CD14-positive monocyte (primary cell): Measurements from ENCODE around the gene BTN3A1. TPM values are rescaled to one million over a fixed set of nuclear protein-coding genes. Genes with fewer than 3 reads are reported as not detected.

Source experiments
- DNase-seq, 3 donors: peaks; one replicate each; pipeline ENCODE4 v3.0.0-alpha.2; 2011 to 2022
- H2AFZ ChIP-seq: 2 replicates; pipeline ENCODE4 v1.6.0; 2012; ENCODE audit warnings: mild to moderate bottlenecking, low read depth, low read length, inconsistent platforms; ENCODE audit not compliant: insufficient read depth, poor library complexity, severe bottlenecking
- H3K27ac ChIP-seq, 2 donors: 1 replicate in 1 of 2; 2 replicates in 1 of 2; pipeline ENCODE4 v1.5.1; 2012 to 2013; ENCODE audit warnings: low read length in 2 of 2, control low read depth in 1 of 2, inconsistent platforms in 1 of 2, low read depth in 1 of 2, mild to moderate bottlenecking in 1 of 2
- H3K27me3 ChIP-seq, 2 donors: one replicate each; pipeline versions ENCODE4 v1.6.0 to v1.6.1; 2011 to 2013; ENCODE audit warnings: low read length in 2 of 2; ENCODE audit not compliant: control insufficient read depth in 2 of 2, insufficient read depth in 2 of 2
- H3K36me3 ChIP-seq, 2 donors: replicated peaks in 1 of 2; 1 replicate in 1 of 2; 2 replicates in 1 of 2; pipeline versions ENCODE4 v1.5.1 to v1.6.1; 2012 to 2013; ENCODE audit warnings: low read length in 2 of 2, control low read depth in 1 of 2, inconsistent platforms in 1 of 2, mild to moderate bottlenecking in 1 of 2; ENCODE audit not compliant: insufficient read depth in 2 of 2, control insufficient read depth in 1 of 2
- H3K4me1 ChIP-seq, 2 donors: 1 replicate in 1 of 2; 2 replicates in 1 of 2; pipeline versions ENCODE4 v1.5.1 to v1.6.1; 2012 to 2013; ENCODE audit warnings: low read length in 2 of 2, control low read depth in 1 of 2, inconsistent platforms in 1 of 2, mild to moderate bottlenecking in 1 of 2, moderate library complexity in 1 of 2; ENCODE audit not compliant: insufficient read depth in 2 of 2, control insufficient read depth in 1 of 2
- H3K4me2 ChIP-seq: replicated peaks from 2 replicates; pipeline ENCODE3; 2012; ENCODE audit warnings: low read length, moderate library complexity, mild to moderate bottlenecking; ENCODE audit not compliant: poor library complexity, severe bottlenecking; ENCODE audit errors: extremely low read depth
- H3K4me3 ChIP-seq, 3 experiments: fragments of 200-600 bp in 1 of 3; sonication (generic) in 1 of 3; replicated peaks in 1 of 3; 1 replicate in 2 of 3; 2 replicates in 1 of 3; pipeline ENCODE4 v1.5.1; 2011 to 2013; ENCODE audit warnings: low read length in 3 of 3, mild to moderate bottlenecking in 3 of 3, control low read depth in 2 of 3, low read depth in 2 of 3, inconsistent platforms in 1 of 3, moderate library complexity in 1 of 3
- H3K79me2 ChIP-seq: 2 replicates; pipeline ENCODE4 v1.6.0; 2012; ENCODE audit warnings: mild to moderate bottlenecking, control low read depth, inconsistent platforms, low read length, moderate library complexity; ENCODE audit not compliant: insufficient read depth
- H3K9ac ChIP-seq: 2 replicates; pipeline ENCODE4 v1.6.0; 2017; ENCODE audit warnings: low read length, mild to moderate bottlenecking; ENCODE audit not compliant: insufficient read depth, poor library complexity, severe bottlenecking
- H3K9me3 ChIP-seq, 2 donors: replicated peaks in 1 of 2; 1 replicate in 1 of 2; 2 replicates in 1 of 2; pipeline versions ENCODE4 v1.5.1 to v1.6.1; 2012 to 2013; ENCODE audit warnings: low read length in 2 of 2, control low read depth in 1 of 2; ENCODE audit not compliant: control insufficient read depth in 1 of 2, insufficient read depth in 1 of 2
- H4K20me1 ChIP-seq: 2 replicates; pipeline ENCODE4 v1.6.0; 2012; ENCODE audit warnings: mild to moderate bottlenecking, low read length, control low read depth, moderate library complexity; ENCODE audit not compliant: insufficient read depth
- H3K27ac Mint-ChIP-seq, 7 donors: one replicate each; pipeline ENCODE4 v1.8.0; 2020; ENCODE audit warnings: mild to moderate bottlenecking in 7 of 7, mixed read lengths in 7 of 7, moderate library complexity in 6 of 7, inconsistent platforms in 2 of 7
- H3K27me3 Mint-ChIP-seq, 3 donors: one replicate each; pipeline ENCODE4 v1.8.0; 2021 to 2022; ENCODE audit warnings: low read depth in 3 of 3, mild to moderate bottlenecking in 3 of 3, mixed read lengths in 3 of 3, moderate library complexity in 3 of 3, inconsistent platforms in 1 of 3
- H3K36me3 Mint-ChIP-seq, 2 donors: one replicate each; pipeline ENCODE4 v1.8.0; 2020; ENCODE audit warnings: mixed read lengths in 2 of 2, inconsistent platforms in 1 of 2, mild to moderate bottlenecking in 1 of 2
- H3K4me1 Mint-ChIP-seq: one replicate; pipeline ENCODE4 v1.8.0; 2020; ENCODE audit warnings: mild to moderate bottlenecking, mixed read lengths
- H3K4me3 Mint-ChIP-seq, 2 donors: one replicate each; pipeline ENCODE4 v1.8.0; 2020; ENCODE audit warnings: mild to moderate bottlenecking in 2 of 2, mixed read lengths in 2 of 2, moderate library complexity in 1 of 2
- H3K9me3 Mint-ChIP-seq, 7 donors: one replicate each; pipeline ENCODE4 v1.8.0; 2020 to 2022; ENCODE audit warnings: mixed read lengths in 7 of 7, mild to moderate bottlenecking in 6 of 7, moderate library complexity in 6 of 7, inconsistent platforms in 2 of 7
- WGBS: methylation state at CpG from one replicate; pipeline ENCODE4 v1.1.5; 2013; ENCODE audit warnings: missing lambda C conversion rate; ENCODE audit not compliant: insufficient coverage; 5-methylcytosine and 5-hydroxymethylcytosine counted together
- intact Hi-C, 2 donors: fragments of 100-400 bp; cut with micrococcal nuclease; formaldehyde crosslinking; loops; one replicate each; pipeline versions ENCODE4 v1.15.0 to v1.15.1; 2023
- polyA plus RNA-seq, 3 donors: library from polyadenylated mRNA; depleted of rRNA in 1 of 3; unstranded in 2 of 3; stranded (reverse) in 1 of 3; fragments of 300-500 nt in 2 of 3; fragments of >200 nt in 1 of 3; fragmentation: Illumina TruSeq in 2 of 3; gene quantifications; 1 replicate in 2 of 3; 2 replicates in 1 of 3; pipeline ENCODE4 v1.2.3, GENCODE V29; 2012 to 2021
- TF ChIP-seq, protein P1 (sequence below): fragments of 200-600 bp; IDR thresholded peaks from one replicate; pipeline ENCODE4 v1.8.0; 2022; ENCODE audit warnings: antibody characterized with exemption, mild to moderate bottlenecking

BTN3A1 gene
- polyA plus RNA-seq, 3 donors = 19.7 to 114 (median 25.1) TPM

DNA sequence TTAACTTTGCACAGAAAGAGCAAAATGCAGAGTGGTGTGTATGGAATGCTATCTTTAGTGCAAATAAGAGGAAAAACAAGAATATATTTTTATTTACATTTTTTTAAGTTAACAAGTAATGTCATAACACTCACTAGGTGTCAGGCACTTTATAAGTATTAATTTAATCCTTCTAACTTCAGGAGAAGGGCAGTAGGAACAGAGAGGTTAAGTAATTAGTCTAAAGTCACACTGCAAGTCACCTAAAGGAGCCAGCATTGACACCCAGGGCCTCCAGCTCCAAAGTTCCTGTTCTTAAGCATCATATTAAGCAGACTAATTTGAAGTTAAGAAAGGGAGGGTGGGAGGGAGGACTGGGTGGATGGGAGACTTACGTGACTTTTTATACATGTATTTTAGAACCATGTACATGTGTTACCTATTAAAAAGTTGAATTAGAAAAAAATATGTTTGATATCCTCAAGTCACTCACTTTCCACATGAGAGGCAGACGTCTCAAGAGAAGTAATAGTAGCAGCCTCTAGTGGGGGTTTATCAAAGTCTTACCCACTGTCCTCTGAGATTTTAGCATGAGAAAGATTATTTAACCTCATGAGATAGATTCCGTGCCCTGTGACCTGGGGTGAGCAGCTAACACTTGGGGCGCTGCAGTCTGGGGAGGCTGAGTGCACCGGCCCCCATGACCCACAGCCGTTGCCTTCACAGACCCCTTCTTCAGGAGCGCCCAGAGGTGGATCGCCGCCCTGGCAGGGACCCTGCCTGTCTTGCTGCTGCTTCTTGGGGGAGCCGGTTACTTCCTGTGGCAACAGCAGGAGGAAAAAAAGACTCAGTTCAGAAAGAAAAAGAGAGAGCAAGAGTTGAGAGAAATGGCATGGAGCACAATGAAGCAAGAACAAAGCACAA is 7.0 kb downstream of the BTN3A1 start:
- Histone ChIP-seq H4K20me1 (no peaks in the 10 kb centered on the region), H3K27me3 (no peaks in the 10 kb centered on the region), H3K36me3 (peaks cover 74 to 92% of the 10 kb centered on the region in 2 donors), H3K9me3 (no peaks in the 10 kb centered on the region), H3K4me2 (no peak overlapping the region), H3K4me3 (no peak overlapping the region), H3K79me2 (peaks cover 8% of the 10 kb centered on the region), H3K9ac (no peak overlapping the region), H3K4me1 (peaks cover 11 to 12% of the 10 kb centered on the region in 2 donors), H3K27ac (no peak overlapping the region), H2AFZ (no peak overlapping the region)
- peak overlapping the region in 1 of 7 donors; percentile 62 for H3K27ac Mint-ChIP-seq
- no peaks in the 10 kb centered on the region for H3K9me3 Mint-ChIP-seq
- no peak overlapping the region for H3K4me3 Mint-ChIP-seq
- peaks cover 82 to 84% of the 10 kb centered on the region in 2 donors for H3K36me3 Mint-ChIP-seq
- WGBS = 95% methylated on average over 7 of the region's 10 CpGs
- H3K4me1 Mint-ChIP-seq = peaks cover 29% of the 10 kb centered on the region
- no peaks in the 10 kb centered on the region for H3K27me3 Mint-ChIP-seq
- intact Hi-C loops = no loop called here
- no peak for DNase-seq
- TF ChIP-seq, protein P1, sequence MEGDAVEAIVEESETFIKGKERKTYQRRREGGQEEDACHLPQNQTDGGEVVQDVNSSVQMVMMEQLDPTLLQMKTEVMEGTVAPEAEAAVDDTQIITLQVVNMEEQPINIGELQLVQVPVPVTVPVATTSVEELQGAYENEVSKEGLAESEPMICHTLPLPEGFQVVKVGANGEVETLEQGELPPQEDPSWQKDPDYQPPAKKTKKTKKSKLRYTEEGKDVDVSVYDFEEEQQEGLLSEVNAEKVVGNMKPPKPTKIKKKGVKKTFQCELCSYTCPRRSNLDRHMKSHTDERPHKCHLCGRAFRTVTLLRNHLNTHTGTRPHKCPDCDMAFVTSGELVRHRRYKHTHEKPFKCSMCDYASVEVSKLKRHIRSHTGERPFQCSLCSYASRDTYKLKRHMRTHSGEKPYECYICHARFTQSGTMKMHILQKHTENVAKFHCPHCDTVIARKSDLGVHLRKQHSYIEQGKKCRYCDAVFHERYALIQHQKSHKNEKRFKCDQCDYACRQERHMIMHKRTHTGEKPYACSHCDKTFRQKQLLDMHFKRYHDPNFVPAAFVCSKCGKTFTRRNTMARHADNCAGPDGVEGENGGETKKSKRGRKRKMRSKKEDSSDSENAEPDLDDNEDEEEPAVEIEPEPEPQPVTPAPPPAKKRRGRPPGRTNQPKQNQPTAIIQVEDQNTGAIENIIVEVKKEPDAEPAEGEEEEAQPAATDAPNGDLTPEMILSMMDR = no peak

DNA sequence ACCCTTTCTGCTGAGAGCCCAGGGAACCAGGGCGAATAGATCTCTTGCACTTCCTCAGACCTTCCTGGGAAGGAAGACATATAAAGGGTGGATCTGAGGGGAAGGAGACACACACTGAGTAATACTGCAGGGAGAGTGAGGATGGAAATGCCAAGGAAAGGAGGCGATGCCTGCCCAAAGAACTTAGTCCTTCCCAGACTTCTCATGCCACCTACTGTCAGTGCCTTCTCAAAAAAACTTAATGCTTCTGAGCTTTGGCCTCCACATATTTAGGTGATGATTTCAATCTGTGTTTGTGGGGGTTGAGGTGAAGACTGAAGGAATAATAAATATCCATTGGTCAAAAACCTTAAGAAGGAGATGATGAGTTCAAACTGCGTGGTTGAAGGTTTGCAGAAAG is 9.7 kb downstream of the BTN3A1 start:
- no peak overlapping the region for H3K4me3 Mint-ChIP-seq
- H3K27ac Mint-ChIP-seq = no peak overlapping the region
- Histone ChIP-seq H3K36me3 (peaks cover 71 to 76% of the 10 kb centered on the region in 2 donors), H2AFZ (no peak overlapping the region), H3K9ac (no peak overlapping the region), H3K4me1 (no peaks in the 10 kb centered on the region), H3K27me3 (no peaks in the 10 kb centered on the region), H4K20me1 (no peaks in the 10 kb centered on the region), H3K4me3 (no peak overlapping the region), H3K9me3 (peaks cover under 1% of the 10 kb centered on the region in 2 donors), H3K27ac (no peak overlapping the region), H3K79me2 (no peaks in the 10 kb centered on the region), H3K4me2 (no peak overlapping the region)
- no peaks in the 10 kb centered on the region for H3K27me3 Mint-ChIP-seq
- TF ChIP-seq, protein P1 = no peak
- no CpG with 5 or more reads among the region's 3 CpGs for WGBS
- peaks cover 68 to 73% of the 10 kb centered on the region in 2 donors for H3K36me3 Mint-ChIP-seq
- intact Hi-C loops = no loop called here
- H3K4me1 Mint-ChIP-seq = peaks cover 7% of the 10 kb centered on the region
- DNase-seq = no peak
- H3K9me3 Mint-ChIP-seq = peaks cover 0 to 4% (median 2%) of the 10 kb centered on the region in 7 donors
